SK-N-MC (cell line): ENCODE results near the gene VMP1.

Source experiments
- EZH2 ChIP-seq: fragments of 200-600 bp; sonication (generic); IDR thresholded peaks from one replicate; pipeline ENCODE4 v1.6.1; 2017; ENCODE audit warnings: antibody characterized with exemption
- POLR2AphosphoS5 ChIP-seq: IDR thresholded peaks from 2 replicates; pipeline ENCODE4 v1.6.1; 2012; ENCODE audit warnings: mild to moderate bottlenecking, low read depth, low read length, borderline replicate concordance

DNA sequence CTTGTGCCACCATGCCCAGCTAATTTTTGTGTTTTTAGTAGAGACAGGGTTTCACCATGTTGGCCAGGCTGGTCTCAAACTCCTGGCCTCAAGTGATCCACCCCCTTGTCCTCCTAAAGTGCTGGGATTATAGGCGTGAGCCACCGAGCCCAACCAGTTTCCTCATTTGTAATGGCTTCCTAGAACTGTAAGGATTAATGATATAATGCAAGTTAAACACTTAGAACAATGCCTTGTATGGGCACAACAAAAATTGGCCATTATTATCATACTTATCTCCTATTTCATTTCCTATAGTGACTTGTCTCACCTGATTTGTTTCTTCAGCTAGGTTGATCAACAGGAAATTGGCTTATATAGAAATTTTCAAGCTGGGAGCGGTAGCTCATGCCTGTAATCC lies 171.2 kb downstream of the VMP1 start:
- TF ChIP-seq EZH2 (no peak), POLR2AphosphoS5 (no peak)
